Hepatocyte (in vitro differentiated cells): ENCODE data around the gene IRF2.

Source experiments
- CTCF ChIP-seq: fragments of 200-600 bp; sonication (generic); IDR thresholded peaks from 2 replicates; pipeline ENCODE4 v1.5.1; 2016; ENCODE audit warnings: antibody characterized with exemption, mild to moderate bottlenecking; ENCODE audit not compliant: poor library complexity
- EZH2phosphoT487 ChIP-seq: fragments of 200-600 bp; sonication (generic); IDR thresholded peaks from one replicate; pipeline ENCODE4 v1.6.1; 2018; ENCODE audit warnings: antibody characterized with exemption, mild to moderate bottlenecking, low read depth, moderate library complexity; ENCODE audit not compliant: unreplicated experiment, severe bottlenecking

- no peak for TF ChIP-seq CTCF
- no peak for TF ChIP-seq EZH2phosphoT487
These were observed 78.4 kb downstream of the IRF2 start for GRCh38 chr4:184395971-184396391.
